KMS-11 (cell line): ENCODE measurements around the gene PTPRK.

Experiments
- H2AFZ ChIP-seq: fragments of 200-600 bp; sonication (generic); 2 replicates; pipeline ENCODE4 v1.6.1; 2016; ENCODE audit warnings: antibody characterized with exemption, mixed run types, low read depth
- H3K27ac ChIP-seq: fragments of 200-600 bp; sonication (generic); 2 replicates; pipeline ENCODE4 v1.6.1; 2016; ENCODE audit warnings: mild to moderate bottlenecking, mixed run types
- H3K27me3 ChIP-seq: fragments of 200-600 bp; sonication (generic); 2 replicates; pipeline ENCODE4 v1.6.1; 2017; ENCODE audit warnings: mild to moderate bottlenecking, low read depth, mixed run types, moderate library complexity; ENCODE audit not compliant: insufficient read depth
- H3K36me3 ChIP-seq: fragments of 200-600 bp; sonication (generic); 2 replicates; pipeline ENCODE4 v1.6.1; 2017; ENCODE audit warnings: mild to moderate bottlenecking, mixed run types; ENCODE audit not compliant: insufficient read depth
- H3K4me1 ChIP-seq: fragments of 200-600 bp; sonication (generic); 2 replicates; pipeline ENCODE4 v1.6.1; 2016; ENCODE audit warnings: mild to moderate bottlenecking, low read depth, mixed run types; ENCODE audit not compliant: poor library complexity, severe bottlenecking
- H3K4me2 ChIP-seq: fragments of 200-600 bp; sonication (generic); 2 replicates; pipeline ENCODE4 v1.7.0; 2016; ENCODE audit warnings: mild to moderate bottlenecking, mixed run types
- H3K4me3 ChIP-seq: fragments of 200-600 bp; sonication (generic); IDR thresholded peaks from 2 replicates; pipeline ENCODE4 v1.6.1; 2017; ENCODE audit warnings: low read depth, low read length, mixed read lengths; ENCODE audit not compliant: insufficient read depth
- H3K79me2 ChIP-seq: fragments of 200-600 bp; sonication (generic); 2 replicates; pipeline ENCODE4 v1.6.1; 2016; ENCODE audit warnings: low read depth, mixed run types; ENCODE audit not compliant: insufficient read depth
- H3K9ac ChIP-seq: fragments of 200-600 bp; sonication (generic); 2 replicates; pipeline ENCODE4 v1.6.1; 2016; ENCODE audit warnings: mild to moderate bottlenecking, mixed run types
- H4K20me1 ChIP-seq: fragments of 200-600 bp; sonication (generic); 2 replicates; pipeline ENCODE4 v1.6.1; 2016; ENCODE audit warnings: mild to moderate bottlenecking, mixed run types; ENCODE audit not compliant: insufficient read depth
- CTCF ChIP-seq: fragments of 200-600 bp; sonication (generic); conservative IDR thresholded peaks from 2 replicates; pipeline ENCODE4 v1.6.1; 2017; ENCODE audit warnings: low read depth, mild to moderate bottlenecking, antibody characterized with exemption, low read length, moderate library complexity, mixed read lengths

The PTPRK gene

GRCh38 chr6:128336436-128337095 lies 183.8 kb downstream of the PTPRK start:
- Histone ChIP-seq H3K4me1 (no peaks in the 10 kb centered on the region), H3K4me3 (no peak overlapping the region), H3K9ac (no peak overlapping the region), H3K79me2 (no peaks in the 10 kb centered on the region), H3K27me3 (no peaks in the 10 kb centered on the region), H2AFZ (no peak overlapping the region), H4K20me1 (no peaks in the 10 kb centered on the region), H3K27ac (no peak overlapping the region), H3K4me2 (no peak overlapping the region), H3K36me3 (no peaks in the 10 kb centered on the region)
- no peak for TF ChIP-seq CTCF

- Histone ChIP-seq H3K4me1 (no peaks in the 10 kb centered on the region), H2AFZ (no peak overlapping the region), H3K27me3 (no peaks in the 10 kb centered on the region), H4K20me1 (no peaks in the 10 kb centered on the region), H3K4me2 (no peak overlapping the region), H3K4me3 (no peak overlapping the region), H3K9ac (no peak overlapping the region), H3K27ac (no peak overlapping the region), H3K79me2 (no peaks in the 10 kb centered on the region), H3K36me3 (no peaks in the 10 kb centered on the region)
- TF ChIP-seq CTCF, result no peak
Measured at GRCh38 chr6:128335963-128336362, 184.4 kb downstream of the PTPRK start.

GRCh38 chr6:128333581-128334223 lies 186.7 kb downstream of the PTPRK start:
- Histone ChIP-seq H3K27ac (no peak overlapping the region), H3K9ac (no peak overlapping the region), H3K79me2 (no peaks in the 10 kb centered on the region), H2AFZ (no peak overlapping the region), H3K27me3 (no peaks in the 10 kb centered on the region), H3K4me3 (no peak overlapping the region), H3K36me3 (no peaks in the 10 kb centered on the region), H4K20me1 (no peaks in the 10 kb centered on the region), H3K4me1 (no peaks in the 10 kb centered on the region), H3K4me2 (no peak overlapping the region)
- TF ChIP-seq CTCF, result no peak

GRCh38 chr6:128327890-128328289 lies 192.5 kb downstream of the PTPRK start:
- Histone ChIP-seq H3K79me2 (no peaks in the 10 kb centered on the region), H3K27me3 (no peaks in the 10 kb centered on the region), H3K9ac (no peak overlapping the region), H4K20me1 (no peaks in the 10 kb centered on the region), H3K4me3 (no peak overlapping the region), H3K4me1 (no peaks in the 10 kb centered on the region), H3K36me3 (no peaks in the 10 kb centered on the region), H3K4me2 (no peak overlapping the region), H3K27ac (no peak overlapping the region), H2AFZ (no peak overlapping the region)
- TF ChIP-seq CTCF, result peak; percentile 40
